ENCODE data around the gene XXYLT1.

GRCh38 chr3:195162033-195162669 is 108.8 kb downstream of the XXYLT1 start:
- TF ChIP-seq CTCF (IDR thresholded peaks at IDR 0.05 in 8 of 11, conservative IDR thresholded peaks at IDR 0.05 in 3 of 11), result no peak
- peak; percentile 91 to 94 (median 94) for TF ChIP-seq POLR2AphosphoS5 (IDR thresholded peaks at IDR 0.05)

Measured in spleen (tissue), 7 donors.